Neural progenitor cell (in vitro differentiated cells): Measurements from ENCODE around the gene MKI67.

Experiments
- CTCF ChIP-seq: fragments of 200-600 bp; sonication (generic); IDR thresholded peaks from 2 replicates; pipeline ENCODE4 v1.5.1; 2017; ENCODE audit warnings: antibody characterized with exemption, mild to moderate bottlenecking
- EZH2 ChIP-seq: fragments of 200-600 bp; sonication (generic); IDR thresholded peaks from 2 replicates; pipeline ENCODE4 v1.6.1; 2017; ENCODE audit warnings: antibody characterized with exemption, mild to moderate bottlenecking, moderate library complexity
- EZH2phosphoT487 ChIP-seq: fragments of 200-600 bp; sonication (generic); IDR thresholded peaks from 2 replicates; pipeline ENCODE4 v1.6.1; 2017; ENCODE audit warnings: antibody characterized with exemption

DNA sequence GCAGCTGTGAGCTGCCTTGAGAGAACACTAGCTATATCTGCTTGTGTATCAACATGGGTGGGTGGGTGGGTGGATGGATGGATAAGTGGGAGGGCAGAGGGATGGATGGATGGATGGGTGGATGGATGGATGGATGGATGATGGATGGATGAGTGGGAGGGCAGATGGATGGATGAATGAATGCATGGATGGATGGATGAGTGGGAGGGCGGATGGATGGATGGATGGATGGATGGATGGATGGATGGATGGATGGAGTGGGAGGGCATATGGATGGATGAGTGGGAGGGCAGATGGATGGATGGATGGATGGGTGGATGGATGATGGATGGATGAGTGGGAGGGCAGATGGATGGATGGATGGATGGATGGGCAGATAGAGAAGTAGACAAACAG, 76.1 kb downstream of the MKI67 start:
- no peak for TF ChIP-seq CTCF
- no peak for TF ChIP-seq EZH2
- no peak for TF ChIP-seq EZH2phosphoT487
